GM06990 (cell line): ENCODE results near the gene CPNE2.
A peak's percentile ranks its signal among the peaks of the same experiment; 100 is the strongest.

Experiments used
- DNase-seq: peaks from one replicate; pipeline ENCODE4 v3.0.0-alpha.2; 2011; ENCODE audit not compliant: insufficient read length; ENCODE audit errors: extremely low read depth
- H3K27me3 ChIP-seq: replicated peaks from 2 replicates; pipeline ENCODE4 v1.6.0; 2011; ENCODE audit warnings: low read length; ENCODE audit not compliant: control insufficient read depth, insufficient read depth
- H3K36me3 ChIP-seq: 2 replicates; pipeline ENCODE4 v1.5.1; 2011; ENCODE audit warnings: low read length; ENCODE audit not compliant: control insufficient read depth, insufficient read depth
- H3K4me3 ChIP-seq: replicated peaks from 2 replicates; pipeline ENCODE4 v1.5.1; 2011; ENCODE audit warnings: low read depth, mild to moderate bottlenecking, control low read depth, low read length
- TF ChIP-seq, protein P1 (sequence below): IDR thresholded peaks from 2 replicates; pipeline ENCODE4 v1.5.1; 2011; ENCODE audit warnings: low read length, control low read depth, mild to moderate bottlenecking, inconsistent platforms; ENCODE audit not compliant: insufficient read depth, poor library complexity, severe bottlenecking

Gene CPNE2

DNA sequence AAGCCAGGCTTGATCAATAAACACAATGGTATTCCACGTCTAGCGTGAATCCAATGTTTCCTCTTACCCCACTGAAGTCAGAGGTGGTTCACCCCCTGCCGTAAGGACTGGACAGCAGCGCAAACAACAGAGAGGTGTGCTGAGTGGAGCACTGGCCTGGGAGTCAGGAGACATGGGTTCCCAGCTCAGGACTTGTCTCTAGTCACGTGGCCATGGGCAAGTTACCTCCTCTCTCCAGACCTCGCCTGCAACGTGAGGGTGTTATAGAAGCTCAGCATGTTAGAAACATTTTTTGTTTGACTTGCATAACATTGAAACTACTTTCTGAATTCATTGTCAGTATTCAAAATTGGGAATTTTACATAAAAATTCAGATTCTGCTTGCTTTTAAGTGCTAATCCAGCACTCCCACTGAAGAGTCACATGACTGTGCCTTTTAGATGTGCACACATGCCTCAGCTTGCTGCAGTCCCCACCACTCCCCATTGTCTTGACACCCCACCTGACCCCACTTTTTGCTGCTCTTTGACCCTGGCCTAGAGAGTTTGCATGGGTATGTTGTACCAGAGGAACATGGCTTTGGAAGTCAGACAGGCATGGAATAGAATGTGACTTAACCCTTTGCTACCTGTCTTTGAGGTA, 8.8 kb upstream of the CPNE2 start:
- TF ChIP-seq, protein P1, sequence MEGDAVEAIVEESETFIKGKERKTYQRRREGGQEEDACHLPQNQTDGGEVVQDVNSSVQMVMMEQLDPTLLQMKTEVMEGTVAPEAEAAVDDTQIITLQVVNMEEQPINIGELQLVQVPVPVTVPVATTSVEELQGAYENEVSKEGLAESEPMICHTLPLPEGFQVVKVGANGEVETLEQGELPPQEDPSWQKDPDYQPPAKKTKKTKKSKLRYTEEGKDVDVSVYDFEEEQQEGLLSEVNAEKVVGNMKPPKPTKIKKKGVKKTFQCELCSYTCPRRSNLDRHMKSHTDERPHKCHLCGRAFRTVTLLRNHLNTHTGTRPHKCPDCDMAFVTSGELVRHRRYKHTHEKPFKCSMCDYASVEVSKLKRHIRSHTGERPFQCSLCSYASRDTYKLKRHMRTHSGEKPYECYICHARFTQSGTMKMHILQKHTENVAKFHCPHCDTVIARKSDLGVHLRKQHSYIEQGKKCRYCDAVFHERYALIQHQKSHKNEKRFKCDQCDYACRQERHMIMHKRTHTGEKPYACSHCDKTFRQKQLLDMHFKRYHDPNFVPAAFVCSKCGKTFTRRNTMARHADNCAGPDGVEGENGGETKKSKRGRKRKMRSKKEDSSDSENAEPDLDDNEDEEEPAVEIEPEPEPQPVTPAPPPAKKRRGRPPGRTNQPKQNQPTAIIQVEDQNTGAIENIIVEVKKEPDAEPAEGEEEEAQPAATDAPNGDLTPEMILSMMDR = no peak
- DNase-seq = no peak
- H3K4me3 ChIP-seq = no peak overlapping the region
- H3K36me3 ChIP-seq = peaks cover 15% of the 10 kb centered on the region
- no peaks in the 10 kb centered on the region for H3K27me3 ChIP-seq

DNA sequence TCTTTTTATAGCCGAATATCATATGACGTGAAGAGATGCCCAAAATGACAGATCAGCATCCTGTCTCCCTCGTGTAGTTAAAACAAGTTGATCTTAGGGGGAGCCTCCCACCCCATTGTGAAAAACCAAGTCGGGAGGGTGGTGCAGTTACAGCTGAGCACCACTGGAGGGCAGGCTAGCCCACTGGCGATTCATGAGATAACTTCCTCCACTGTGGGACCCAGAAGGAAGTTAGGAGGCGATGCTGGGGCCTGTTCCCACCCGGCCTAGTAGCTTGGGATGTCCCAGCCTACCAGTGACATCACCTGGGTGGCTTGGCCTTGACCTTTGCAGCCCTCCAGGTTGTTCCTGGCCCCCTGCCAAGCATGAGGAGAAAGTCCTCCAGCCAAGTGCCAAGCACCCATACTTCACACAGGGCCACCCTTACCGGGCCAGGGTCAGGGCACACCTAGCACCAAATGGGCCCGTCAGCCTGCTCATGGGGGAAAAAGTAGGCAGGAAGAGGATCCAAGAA, 8.1 kb upstream of the CPNE2 start:
- peaks cover 12% of the 10 kb centered on the region for H3K36me3 ChIP-seq
- H3K27me3 ChIP-seq = no peaks in the 10 kb centered on the region
- TF ChIP-seq, protein P1 = peak; percentile 99
- H3K4me3 ChIP-seq = no peak overlapping the region
- peak; percentile 54 for DNase-seq

DNA sequence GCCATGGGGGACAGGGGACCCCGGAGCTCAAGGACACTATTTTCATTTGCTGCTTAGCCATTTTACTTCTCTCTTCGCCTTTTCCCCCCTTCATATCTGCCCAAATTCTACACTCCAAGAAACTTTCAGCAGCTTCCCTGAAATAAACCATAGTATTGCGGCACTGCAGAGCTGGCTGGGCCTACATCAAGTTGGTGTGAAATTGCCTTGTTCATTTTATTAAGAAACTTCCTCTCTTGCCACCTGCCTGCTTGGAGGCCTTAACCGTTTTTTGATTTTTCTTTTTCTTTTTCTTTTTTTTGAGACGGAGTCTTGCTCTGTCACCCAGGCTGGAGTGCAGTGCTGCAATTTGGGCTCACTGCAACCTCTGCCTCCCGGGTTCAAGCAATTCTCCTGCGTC, 7.4 kb upstream of the CPNE2 start:
- TF ChIP-seq, protein P1 = no peak
- H3K36me3 ChIP-seq = peaks cover 7% of the 10 kb centered on the region
- no peaks in the 10 kb centered on the region for H3K27me3 ChIP-seq
- no peak for DNase-seq
- no peak overlapping the region for H3K4me3 ChIP-seq

DNA sequence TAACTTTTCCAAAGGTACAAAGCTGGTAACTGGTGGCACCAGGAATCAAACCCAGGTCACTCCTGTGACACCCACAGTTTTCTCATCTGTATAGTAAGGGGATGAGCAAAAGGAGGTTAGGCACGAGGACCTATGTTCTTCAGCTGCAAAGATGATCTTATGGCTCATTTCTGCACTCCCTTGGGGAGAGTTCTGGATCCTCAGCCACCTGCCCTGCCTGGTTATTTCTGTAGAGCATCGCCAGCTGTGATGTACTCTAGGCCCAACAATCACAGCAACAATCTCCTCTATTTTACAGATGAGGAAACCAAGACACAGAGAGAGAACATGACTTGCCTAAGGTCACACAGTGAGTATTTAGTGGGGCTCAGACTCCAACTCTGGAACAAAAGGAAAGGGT, 5.4 kb upstream of the CPNE2 start:
- TF ChIP-seq, protein P1 = no peak
- no peak for DNase-seq
- Histone ChIP-seq H3K4me3 (no peak overlapping the region), H3K27me3 (no peaks in the 10 kb centered on the region), H3K36me3 (peaks cover 2% of the 10 kb centered on the region; the same call in 1 of the 2 replicates)

DNA sequence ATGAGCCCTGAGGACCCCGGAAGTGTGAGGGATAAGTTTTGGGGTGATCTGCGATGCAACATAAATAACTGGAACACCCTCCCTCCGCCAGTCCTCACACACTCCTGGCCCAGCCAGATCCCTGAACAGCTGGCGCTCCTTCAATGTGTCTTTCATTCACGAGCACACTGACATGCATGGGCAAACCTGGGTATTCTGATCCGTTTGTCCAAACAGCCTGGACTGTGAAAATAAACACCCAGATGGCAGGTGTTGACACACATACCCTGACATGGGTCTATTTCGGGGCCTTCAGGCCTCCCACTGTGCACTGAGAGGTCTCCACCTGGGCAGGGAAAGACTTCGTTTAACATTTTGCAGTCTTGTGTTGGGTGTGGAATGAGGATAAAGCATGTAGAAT, 3.0 kb upstream of the CPNE2 start:
- Histone ChIP-seq H3K27me3 (no peaks in the 10 kb centered on the region), H3K36me3 (no peaks in the 10 kb centered on the region), H3K4me3 (no peak overlapping the region)
- DNase-seq = no peak
- TF ChIP-seq, protein P1 = no peak
